HG03045 (cell line): ENCODE data around the gene RBSN.
"Not testable (repeated sequence)": the region's sequence is repeated elsewhere in the genome, so short reads cannot be mapped to it uniquely, and the experiment has no call there.

ENCODE experiments used
- ATAC-seq: cut with Tn5 transposase; IDR thresholded peaks from one replicate; pipeline ENCODE4 v1.9.1; 2021; ENCODE audit warnings: mild to moderate bottlenecking, moderate library complexity; ENCODE audit not compliant: unreplicated experiment

Gene RBSN

GRCh38 chr3:15098503-15099363, at the start of gene RBSN:
Gene RBSN, minus strand, starts transcription at chr3:15099148. Its CDS starts 3,028 bp downstream, at chr3:15096120.
- ATAC-seq, result peak; percentile 90

GRCh38 chr3:15148614-15149013, 49.7 kb upstream of the RBSN start:
- ATAC-seq, result no peak

- not testable (repeated sequence) for ATAC-seq
Measured at GRCh38 chr3:15136885-15137284, 37.9 kb upstream of the RBSN start.

DNA sequence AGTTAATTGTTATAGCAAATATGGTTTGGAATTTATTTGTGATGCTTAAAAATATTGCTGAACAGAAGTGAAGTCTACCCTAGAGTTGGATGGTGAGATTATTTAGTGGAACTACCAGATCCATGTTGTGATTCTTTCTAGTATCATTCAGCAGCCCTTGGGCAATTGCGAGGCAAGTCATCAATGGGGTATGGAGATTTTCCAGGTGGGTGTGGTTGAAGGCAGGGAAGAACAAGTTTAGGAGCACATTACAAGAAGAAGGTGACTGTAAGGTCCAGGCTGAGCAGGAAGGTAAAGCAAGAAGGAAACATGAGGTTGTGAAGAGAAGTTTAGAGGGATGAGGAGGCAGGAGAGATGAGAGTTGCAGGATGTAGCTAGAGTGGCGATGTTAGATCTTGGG, 36.0 kb upstream of the RBSN start:
- not testable (repeated sequence) for ATAC-seq

GRCh38 chr3:15128403-15128802, 29.5 kb upstream of the RBSN start:
- ATAC-seq, result not testable (repeated sequence)

GRCh38 chr3:15126975-15127374, 28.0 kb upstream of the RBSN start:
- not testable (repeated sequence) for ATAC-seq

DNA sequence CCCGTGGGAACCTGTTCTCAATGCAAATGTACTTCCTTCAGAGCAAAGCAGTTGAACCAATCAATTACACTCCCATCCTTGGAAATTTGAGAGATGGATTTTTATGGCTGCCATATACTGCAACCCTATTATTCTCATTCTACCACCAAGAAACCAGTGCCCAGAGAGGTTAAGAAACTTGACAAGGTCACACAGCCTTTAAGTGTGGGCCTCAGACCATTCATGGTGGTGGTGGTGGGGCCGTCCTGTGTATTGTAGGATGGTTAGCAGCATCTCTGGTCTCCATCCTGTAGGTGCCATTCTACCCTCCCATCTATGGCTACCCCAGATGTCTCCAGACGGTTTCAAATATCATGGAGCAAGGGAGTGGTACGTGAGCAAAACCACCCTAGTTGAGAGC, 23.4 kb upstream of the RBSN start:
- no peak for ATAC-seq

DNA sequence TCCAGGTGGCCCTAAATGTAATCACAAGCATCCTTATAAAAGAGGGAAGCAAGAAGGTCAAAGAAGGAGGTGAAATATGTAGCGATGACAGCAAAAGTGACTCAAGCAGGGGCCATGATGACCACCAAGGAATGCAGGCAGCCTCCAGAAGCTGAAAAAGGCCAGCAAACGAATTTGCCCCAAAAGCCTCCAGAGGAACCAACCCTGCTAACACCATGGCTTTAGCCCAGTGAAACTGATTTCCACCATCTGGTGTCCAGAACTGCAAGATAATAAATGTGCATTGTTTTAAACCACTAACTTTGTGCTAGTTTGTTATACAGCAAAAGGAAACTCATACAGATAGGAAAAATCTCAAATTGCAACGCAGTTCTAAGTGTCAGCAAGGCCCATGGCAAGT, 23.0 kb upstream of the RBSN start:
- ATAC-seq, result no peak

DNA sequence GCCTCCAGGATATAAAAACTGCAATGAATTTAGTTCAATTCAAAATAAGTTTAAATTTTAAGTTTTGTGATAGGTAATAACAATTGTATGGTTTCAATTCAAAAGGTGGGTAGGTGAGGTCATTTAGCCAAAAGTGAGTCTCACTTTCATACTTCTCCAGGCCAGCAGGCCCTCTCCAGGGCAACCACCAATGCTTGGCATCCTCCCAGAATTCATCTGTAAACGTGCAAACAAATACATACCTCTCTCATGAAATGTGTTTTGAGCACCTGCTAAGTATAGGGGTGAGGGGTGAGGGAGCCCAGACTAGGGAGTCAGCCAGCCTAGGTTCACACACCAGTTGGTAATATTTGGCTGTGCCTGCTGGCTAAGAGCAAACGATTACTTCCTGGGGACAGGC, 22.0 kb upstream of the RBSN start:
- ATAC-seq, result no peak

DNA sequence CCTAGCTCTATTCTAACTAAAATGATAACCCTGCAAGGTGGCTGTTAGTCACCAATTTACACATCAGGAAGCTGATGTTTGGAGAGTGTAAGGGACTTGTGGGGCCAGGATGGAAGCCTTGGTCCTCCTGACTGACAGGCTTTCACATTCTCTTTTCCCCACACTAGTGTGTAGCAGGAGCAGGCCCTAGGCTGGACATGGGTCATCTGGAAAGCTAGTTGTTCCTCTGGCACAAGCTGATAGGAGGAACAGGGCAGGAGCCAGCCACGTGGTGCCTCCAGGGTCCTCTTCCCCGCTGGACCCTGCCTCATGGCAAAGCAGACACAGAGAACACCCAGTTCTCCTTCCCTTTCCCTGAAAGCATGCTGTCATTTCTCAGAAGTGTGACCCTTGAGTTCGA, 18.1 kb upstream of the RBSN start:
- ATAC-seq, result no peak

- no peak for ATAC-seq
Measured at GRCh38 chr3:15116032-15116669, 17.2 kb upstream of the RBSN start.

- ATAC-seq, result no peak
Measured at GRCh38 chr3:15114466-15115358, 15.8 kb upstream of the RBSN start.

DNA sequence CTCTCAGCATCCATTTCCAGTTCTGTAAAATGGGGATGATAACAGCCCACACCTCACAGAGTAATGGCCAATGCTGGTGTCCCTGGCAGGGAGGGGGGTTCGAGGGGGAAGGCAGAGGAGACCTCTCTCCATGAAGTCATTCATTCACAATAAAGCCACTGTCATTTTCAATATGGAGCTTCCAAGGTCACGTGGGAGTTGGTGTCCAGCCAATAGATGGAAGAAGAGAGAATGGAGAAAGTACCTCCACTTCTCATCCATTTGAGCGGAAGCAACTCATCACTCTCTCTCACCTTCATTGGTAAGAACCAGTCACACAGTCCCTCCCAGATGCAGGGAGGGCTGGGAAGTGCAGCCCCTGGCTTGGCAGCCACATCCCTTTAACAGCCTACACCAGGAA, 14.9 kb upstream of the RBSN start:
- no peak for ATAC-seq

- ATAC-seq, result no peak
Measured at GRCh38 chr3:15113471-15113870, 14.5 kb upstream of the RBSN start.

GRCh38 chr3:15112011-15112410, 13.1 kb upstream of the RBSN start:
- ATAC-seq, result no peak

DNA sequence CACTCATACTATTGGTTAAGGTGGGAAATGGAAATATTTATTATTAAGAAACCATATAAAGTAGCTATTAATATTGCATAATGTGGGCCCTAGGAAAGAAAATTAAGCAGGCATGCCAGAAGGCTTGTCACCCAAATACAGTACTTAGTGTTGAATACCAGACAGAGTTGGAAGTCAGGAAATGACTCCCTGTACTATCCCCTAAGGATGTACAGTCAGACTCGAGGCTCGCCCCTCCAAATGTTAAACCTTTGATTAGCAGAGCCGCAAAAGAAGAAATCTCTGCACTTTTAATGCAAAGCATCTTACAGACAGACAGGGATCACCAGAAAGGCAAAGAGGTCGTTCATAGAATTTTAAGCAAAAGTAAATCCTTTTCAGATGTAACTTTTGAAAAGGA, 11.3 kb upstream of the RBSN start:
- ATAC-seq, result no peak

GRCh38 chr3:15108869-15109268, 9.9 kb upstream of the RBSN start:
- ATAC-seq, result no peak

GRCh38 chr3:15108082-15108545, 9.2 kb upstream of the RBSN start:
- ATAC-seq, result peak; percentile 60

DNA sequence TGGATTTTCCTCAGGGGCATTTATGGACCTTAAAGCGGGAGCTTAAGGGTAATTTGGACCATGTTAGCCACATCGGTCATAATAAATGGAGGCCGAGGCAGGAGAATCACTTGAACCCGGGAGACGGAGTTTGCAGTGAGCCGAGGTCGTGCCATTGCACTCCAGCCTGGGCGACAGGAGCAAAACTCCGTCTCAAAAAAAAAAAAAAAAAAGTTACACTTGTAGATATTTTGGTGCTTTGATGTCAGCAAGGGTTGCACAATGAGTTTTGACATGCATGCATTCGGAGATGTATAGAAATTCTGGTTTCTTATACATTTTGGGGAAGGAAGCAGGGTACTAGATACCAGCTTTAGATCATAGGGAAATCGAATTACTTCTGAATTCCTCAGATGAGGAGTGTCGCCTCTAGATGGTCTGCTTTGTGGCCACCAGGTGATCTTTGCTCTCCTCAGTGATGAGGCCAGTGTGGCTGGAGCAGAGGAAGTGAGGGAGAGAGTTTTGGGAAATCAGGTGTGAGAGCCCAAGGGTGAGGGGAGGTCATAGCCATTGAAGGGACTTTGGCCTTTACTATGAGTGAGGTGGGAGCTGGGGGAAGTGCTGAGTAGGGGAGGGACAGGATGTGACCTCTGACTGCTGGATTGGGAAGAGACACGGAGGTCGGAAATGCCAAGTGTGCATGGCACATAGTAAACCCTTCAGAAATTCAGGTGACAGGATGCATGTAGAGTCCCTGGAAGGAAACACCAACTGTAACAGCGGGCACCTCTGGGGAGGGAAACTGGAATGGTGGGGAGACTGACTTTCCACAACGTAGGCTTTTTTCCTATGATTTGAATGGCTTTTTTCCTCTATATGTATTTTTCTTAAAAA, 8.4 kb upstream of the RBSN start:
- no peak for ATAC-seq

GRCh38 chr3:15102836-15103235, 3.9 kb upstream of the RBSN start:
- no peak for ATAC-seq
